Testis (tissue), 2 donors: ENCODE data around the gene RNF166.

Source experiments
- POLR2A ChIP-seq: fragments of 450-650 bp; IDR thresholded peaks from one replicate; pipeline ENCODE4 v1.6.1; 2017; ENCODE audit warnings: antibody characterized with exemption, mild to moderate bottlenecking, moderate library complexity
- TF ChIP-seq, protein P1 (sequence below), 3 experiments: fragments of 450-650 bp in 2 of 3; fragments of 200-600 bp in 1 of 3; sonication (generic) in 1 of 3; IDR thresholded peaks; one replicate each; pipeline ENCODE4 v1.5.1; 2016 to 2019; ENCODE audit warnings: antibody characterized with exemption in 3 of 3, mild to moderate bottlenecking in 2 of 3, moderate library complexity in 1 of 3

DNA sequence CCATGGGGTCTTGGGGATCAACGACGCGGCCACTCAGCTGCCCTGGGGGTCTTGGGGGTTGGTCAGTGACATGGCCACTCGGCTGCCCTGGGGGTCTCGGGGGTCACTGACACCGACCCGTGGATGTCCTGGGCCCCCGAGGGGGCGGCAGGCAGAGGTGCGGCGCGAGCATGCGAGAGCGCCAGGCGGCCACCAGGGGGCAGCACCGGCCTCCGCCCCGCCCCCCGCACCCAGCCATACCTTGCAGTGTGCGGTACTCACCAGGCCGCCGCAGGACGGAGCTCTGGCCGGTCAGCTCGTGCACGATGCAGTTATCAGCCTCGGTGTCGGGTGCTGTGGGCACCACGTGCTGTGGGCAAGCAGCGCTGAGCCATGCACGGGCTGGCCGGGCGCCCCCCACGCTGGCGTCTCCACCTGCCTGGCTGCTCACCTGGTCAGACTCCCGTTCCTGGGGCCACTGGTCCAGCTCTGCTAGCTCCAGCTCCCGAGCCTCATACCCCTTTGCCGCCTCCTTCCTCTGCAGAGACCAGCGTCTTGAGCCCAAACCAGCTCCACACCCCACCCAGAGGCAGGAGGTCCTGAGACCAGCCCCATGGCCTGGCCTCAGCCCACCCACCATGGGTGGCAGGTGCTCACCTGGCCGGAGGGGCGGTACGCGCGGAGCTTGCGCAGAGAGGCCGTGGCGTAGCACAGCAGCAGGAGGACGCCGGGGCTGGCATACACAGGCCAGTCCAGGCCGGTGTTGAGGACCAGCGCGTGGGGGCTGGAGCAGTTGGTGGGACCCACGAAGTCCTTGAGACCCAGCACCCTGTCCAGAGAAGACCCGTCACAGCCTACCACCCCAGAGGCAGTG is 31.3 kb upstream of the RNF166 start:
- TF ChIP-seq, protein P1, sequence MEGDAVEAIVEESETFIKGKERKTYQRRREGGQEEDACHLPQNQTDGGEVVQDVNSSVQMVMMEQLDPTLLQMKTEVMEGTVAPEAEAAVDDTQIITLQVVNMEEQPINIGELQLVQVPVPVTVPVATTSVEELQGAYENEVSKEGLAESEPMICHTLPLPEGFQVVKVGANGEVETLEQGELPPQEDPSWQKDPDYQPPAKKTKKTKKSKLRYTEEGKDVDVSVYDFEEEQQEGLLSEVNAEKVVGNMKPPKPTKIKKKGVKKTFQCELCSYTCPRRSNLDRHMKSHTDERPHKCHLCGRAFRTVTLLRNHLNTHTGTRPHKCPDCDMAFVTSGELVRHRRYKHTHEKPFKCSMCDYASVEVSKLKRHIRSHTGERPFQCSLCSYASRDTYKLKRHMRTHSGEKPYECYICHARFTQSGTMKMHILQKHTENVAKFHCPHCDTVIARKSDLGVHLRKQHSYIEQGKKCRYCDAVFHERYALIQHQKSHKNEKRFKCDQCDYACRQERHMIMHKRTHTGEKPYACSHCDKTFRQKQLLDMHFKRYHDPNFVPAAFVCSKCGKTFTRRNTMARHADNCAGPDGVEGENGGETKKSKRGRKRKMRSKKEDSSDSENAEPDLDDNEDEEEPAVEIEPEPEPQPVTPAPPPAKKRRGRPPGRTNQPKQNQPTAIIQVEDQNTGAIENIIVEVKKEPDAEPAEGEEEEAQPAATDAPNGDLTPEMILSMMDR (IDR thresholded peaks at IDR 0.05) = peak; percentile 98 to 99 (median 99)
- no peak for TF ChIP-seq POLR2A
